Measurements from ENCODE around the gene RAB31. TPM values are rescaled to one million over a fixed set of nuclear protein-coding genes. Genes with fewer than 3 reads are reported as not detected.

RAB31 gene
- total and polyA plus RNA-seq, 4 donors = 21.5 to 114 (median 49.5) TPM

DNA sequence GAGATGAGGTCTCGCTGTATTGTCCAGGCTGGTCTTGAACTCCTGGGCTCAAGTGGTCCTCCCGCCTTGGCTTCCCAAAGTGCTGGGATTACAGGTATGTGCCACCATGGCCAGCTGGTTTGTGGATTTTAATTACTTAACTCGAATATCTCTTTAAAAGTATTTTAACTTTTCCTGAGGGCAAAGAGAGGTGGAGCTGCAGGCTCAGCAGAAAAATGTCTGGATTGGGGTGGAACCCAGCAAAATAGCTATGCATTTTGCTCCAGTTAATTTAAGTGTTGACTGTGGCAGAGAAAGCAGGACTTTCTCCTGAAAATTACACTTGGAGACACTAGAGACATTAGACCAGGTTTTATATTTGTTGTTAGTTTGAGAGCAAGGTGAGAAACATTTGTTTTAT, 142.2 kb downstream of the RAB31 start:
- no peak for ATAC-seq (ENCODE audit: insufficient read depth, low FRiP score)
- TF ChIP-seq, protein P1, sequence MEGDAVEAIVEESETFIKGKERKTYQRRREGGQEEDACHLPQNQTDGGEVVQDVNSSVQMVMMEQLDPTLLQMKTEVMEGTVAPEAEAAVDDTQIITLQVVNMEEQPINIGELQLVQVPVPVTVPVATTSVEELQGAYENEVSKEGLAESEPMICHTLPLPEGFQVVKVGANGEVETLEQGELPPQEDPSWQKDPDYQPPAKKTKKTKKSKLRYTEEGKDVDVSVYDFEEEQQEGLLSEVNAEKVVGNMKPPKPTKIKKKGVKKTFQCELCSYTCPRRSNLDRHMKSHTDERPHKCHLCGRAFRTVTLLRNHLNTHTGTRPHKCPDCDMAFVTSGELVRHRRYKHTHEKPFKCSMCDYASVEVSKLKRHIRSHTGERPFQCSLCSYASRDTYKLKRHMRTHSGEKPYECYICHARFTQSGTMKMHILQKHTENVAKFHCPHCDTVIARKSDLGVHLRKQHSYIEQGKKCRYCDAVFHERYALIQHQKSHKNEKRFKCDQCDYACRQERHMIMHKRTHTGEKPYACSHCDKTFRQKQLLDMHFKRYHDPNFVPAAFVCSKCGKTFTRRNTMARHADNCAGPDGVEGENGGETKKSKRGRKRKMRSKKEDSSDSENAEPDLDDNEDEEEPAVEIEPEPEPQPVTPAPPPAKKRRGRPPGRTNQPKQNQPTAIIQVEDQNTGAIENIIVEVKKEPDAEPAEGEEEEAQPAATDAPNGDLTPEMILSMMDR (IDR thresholded peaks at IDR 0.05; ENCODE audit: control extremely low read depth, extremely low read depth) = no peak
- peak overlapping the region in 1 of 2 donors; percentile 66 for H3K27ac ChIP-seq (ENCODE audit: low read depth in 1 of 2, low read length in 1 of 2)
- H3K27me3 ChIP-seq (ENCODE audit: control insufficient read depth in 3 of 3, insufficient read depth in 3 of 3, low read length in 2 of 3) = no peaks in the 10 kb centered on the region
- peaks cover 0 to 15% (median 13%) of the 10 kb centered on the region in 5 donors for H3K4me1 ChIP-seq (ENCODE audit: control insufficient read depth in 5 of 5, insufficient read depth in 5 of 5, low read length in 5 of 5)
- WGBS, 2 donors = 84 to 87% methylated on average over 3 of the region's 3 CpGs
- no peak for DNase-seq
- H3K9ac ChIP-seq (ENCODE audit: insufficient read depth in 1 of 2, low read length in 2 of 2) = no peak overlapping the region
- H3K4me3 ChIP-seq = no peak overlapping the region
- H3K9me3 ChIP-seq (ENCODE audit: control insufficient read depth in 4 of 4, insufficient read depth in 3 of 4, low read length in 3 of 4) = no peaks in the 10 kb centered on the region
- H3K36me3 ChIP-seq (ENCODE audit: control insufficient read depth in 4 of 4, insufficient read depth in 4 of 4, low read length in 4 of 4) = peaks cover 0 to 4% (median 0%) of the 10 kb centered on the region in 4 donors

DNA sequence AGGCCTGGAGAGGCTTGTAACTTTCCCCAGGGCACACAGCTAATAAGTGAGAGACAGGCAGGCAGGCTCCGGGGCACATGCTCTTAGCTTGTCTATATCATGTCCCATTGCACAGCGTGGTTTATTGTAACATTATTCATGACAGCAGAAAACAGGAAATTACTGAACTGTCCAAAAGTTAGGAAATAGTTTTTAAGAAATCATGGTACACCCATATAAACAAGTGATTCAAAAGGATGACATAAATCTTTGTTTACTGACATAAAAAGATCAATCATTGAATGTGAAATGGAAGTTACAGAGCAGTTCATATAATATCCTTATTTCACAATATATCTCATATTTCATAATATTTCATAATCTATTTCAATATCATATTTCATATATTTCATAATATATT, 143.4 kb downstream of the RAB31 start:
- Histone ChIP-seq H3K9ac (ENCODE audit: insufficient read depth in 1 of 2, low read length in 2 of 2) (no peak overlapping the region), H3K4me1 (ENCODE audit: control insufficient read depth in 5 of 5, insufficient read depth in 5 of 5, low read length in 5 of 5) (peaks cover 0 to 13% (median 7%) of the 10 kb centered on the region in 5 donors), H3K9me3 (ENCODE audit: control insufficient read depth in 4 of 4, insufficient read depth in 3 of 4, low read length in 3 of 4) (no peaks in the 10 kb centered on the region), H3K27me3 (ENCODE audit: control insufficient read depth in 3 of 3, insufficient read depth in 3 of 3, low read length in 2 of 3) (no peaks in the 10 kb centered on the region), H3K27ac (ENCODE audit: low read depth in 1 of 2, low read length in 1 of 2) (no peak overlapping the region), H3K36me3 (ENCODE audit: control insufficient read depth in 4 of 4, insufficient read depth in 4 of 4, low read length in 4 of 4) (peaks cover 0 to 4% (median 0%) of the 10 kb centered on the region in 4 donors), H3K4me3 (no peak overlapping the region)
- ATAC-seq (ENCODE audit: insufficient read depth, low FRiP score) = no peak
- TF ChIP-seq, protein P1 (IDR thresholded peaks at IDR 0.05; ENCODE audit: control extremely low read depth, extremely low read depth) = no peak
- WGBS, 2 donors = 21 to 44% methylated on average over 2 of the region's 2 CpGs
- no peak for DNase-seq

DNA sequence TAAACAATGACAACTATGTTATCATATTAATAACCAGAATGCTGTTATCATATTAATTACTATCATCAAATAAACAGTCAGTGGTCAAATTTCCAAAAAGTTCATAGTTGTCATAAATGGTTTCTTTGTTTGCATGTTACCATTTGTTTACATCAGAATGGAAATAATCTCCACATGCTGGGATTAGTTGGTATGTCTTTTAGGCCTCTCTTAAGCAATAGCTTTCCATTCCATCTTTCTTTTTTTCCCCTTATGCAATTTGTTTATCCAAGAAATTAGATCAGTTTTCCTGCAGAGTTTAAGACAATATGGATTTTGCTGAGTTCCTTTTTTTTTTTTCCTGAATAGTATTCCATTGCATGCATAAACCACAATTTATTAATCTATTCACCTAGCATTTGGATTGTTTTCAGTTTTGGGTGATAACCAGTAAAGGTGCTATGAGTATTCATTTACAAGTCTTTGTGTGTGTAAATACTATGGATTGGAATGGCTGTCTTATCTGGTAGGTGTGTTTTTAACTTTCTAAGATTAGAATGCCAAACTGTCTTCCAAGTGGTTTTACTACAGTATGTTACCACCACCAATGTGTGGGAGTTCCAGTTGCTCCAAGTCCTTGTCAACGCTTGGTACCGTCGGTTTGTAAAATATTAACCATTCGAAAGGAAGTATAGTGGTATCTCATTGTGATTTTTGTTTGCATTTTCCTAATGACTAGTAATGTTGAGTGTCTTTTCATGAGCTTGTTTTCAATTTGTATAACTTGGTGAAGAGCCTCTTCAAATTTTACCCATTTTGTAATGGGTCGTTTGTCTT, 144.4 kb downstream of the RAB31 start:
- peaks cover 0 to 4% (median 0%) of the 10 kb centered on the region in 4 donors for H3K36me3 ChIP-seq (ENCODE audit: control insufficient read depth in 4 of 4, insufficient read depth in 4 of 4, low read length in 4 of 4)
- TF ChIP-seq, protein P1 (IDR thresholded peaks at IDR 0.05; ENCODE audit: control extremely low read depth, extremely low read depth) = no peak
- ATAC-seq (ENCODE audit: insufficient read depth, low FRiP score) (no peak), DNase-seq (no peak)
- peaks cover 0 to 10% (median 0%) of the 10 kb centered on the region in 5 donors for H3K4me1 ChIP-seq (ENCODE audit: control insufficient read depth in 5 of 5, insufficient read depth in 5 of 5, low read length in 5 of 5)
- H3K9me3 ChIP-seq (ENCODE audit: control insufficient read depth in 4 of 4, insufficient read depth in 3 of 4, low read length in 3 of 4) = no peaks in the 10 kb centered on the region
- no peak overlapping the region for H3K9ac ChIP-seq (ENCODE audit: insufficient read depth in 1 of 2, low read length in 2 of 2)
- H3K27me3 ChIP-seq (ENCODE audit: control insufficient read depth in 3 of 3, insufficient read depth in 3 of 3, low read length in 2 of 3) = no peaks in the 10 kb centered on the region
- H3K4me3 ChIP-seq = no peak overlapping the region
- WGBS, 2 donors = 73 to 90% methylated on average over 5 of the region's 5 CpGs
- H3K27ac ChIP-seq (ENCODE audit: low read depth in 1 of 2, low read length in 1 of 2) = no peak overlapping the region
